LNCaP clone FGC (cell line): Measurements from ENCODE around the gene FGGY.
"Not testable (repeated sequence)": the region's sequence is repeated elsewhere in the genome, so short reads cannot be mapped to it uniquely, and the experiment has no call there.

ENCODE experiments used
- DNase-seq: peaks from one replicate; pipeline ENCODE4 v3.0.0-alpha.2; 2011; ENCODE audit warnings: low read depth
- H3K4me3 ChIP-seq: 2 replicates; pipeline ENCODE4 v1.5.1; 2011; ENCODE audit warnings: mild to moderate bottlenecking, low read depth, low read length, control low read depth
- TF ChIP-seq, protein P1 (sequence below): IDR thresholded peaks from 2 replicates; pipeline ENCODE4 v1.5.1; 2012; ENCODE audit warnings: mild to moderate bottlenecking; ENCODE audit not compliant: control insufficient read depth, insufficient read depth; ENCODE audit errors: extremely low read depth

FGGY gene

DNA sequence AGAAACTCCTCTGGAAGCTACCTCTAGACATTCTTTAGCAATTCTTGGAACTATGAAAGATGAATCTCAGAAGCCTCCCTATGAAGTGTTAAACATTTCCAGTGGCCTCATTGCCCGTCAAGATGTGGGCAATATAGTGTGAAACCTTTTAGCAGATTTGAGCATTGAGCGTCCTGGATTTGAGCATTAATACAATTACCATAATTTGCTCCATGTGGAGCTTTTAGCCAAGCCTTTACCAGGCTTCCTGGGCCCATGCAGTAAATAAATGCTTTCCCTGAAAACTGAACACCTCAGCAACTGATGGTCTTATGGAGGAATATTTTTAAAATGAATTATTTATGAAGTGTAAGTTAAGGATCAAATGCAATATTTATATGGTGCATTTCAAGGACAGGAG is 162.0 kb downstream of the FGGY start:
- TF ChIP-seq, protein P1, sequence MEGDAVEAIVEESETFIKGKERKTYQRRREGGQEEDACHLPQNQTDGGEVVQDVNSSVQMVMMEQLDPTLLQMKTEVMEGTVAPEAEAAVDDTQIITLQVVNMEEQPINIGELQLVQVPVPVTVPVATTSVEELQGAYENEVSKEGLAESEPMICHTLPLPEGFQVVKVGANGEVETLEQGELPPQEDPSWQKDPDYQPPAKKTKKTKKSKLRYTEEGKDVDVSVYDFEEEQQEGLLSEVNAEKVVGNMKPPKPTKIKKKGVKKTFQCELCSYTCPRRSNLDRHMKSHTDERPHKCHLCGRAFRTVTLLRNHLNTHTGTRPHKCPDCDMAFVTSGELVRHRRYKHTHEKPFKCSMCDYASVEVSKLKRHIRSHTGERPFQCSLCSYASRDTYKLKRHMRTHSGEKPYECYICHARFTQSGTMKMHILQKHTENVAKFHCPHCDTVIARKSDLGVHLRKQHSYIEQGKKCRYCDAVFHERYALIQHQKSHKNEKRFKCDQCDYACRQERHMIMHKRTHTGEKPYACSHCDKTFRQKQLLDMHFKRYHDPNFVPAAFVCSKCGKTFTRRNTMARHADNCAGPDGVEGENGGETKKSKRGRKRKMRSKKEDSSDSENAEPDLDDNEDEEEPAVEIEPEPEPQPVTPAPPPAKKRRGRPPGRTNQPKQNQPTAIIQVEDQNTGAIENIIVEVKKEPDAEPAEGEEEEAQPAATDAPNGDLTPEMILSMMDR, result no peak
- H3K4me3 ChIP-seq, result no peak overlapping the region
- no peak for DNase-seq

DNA sequence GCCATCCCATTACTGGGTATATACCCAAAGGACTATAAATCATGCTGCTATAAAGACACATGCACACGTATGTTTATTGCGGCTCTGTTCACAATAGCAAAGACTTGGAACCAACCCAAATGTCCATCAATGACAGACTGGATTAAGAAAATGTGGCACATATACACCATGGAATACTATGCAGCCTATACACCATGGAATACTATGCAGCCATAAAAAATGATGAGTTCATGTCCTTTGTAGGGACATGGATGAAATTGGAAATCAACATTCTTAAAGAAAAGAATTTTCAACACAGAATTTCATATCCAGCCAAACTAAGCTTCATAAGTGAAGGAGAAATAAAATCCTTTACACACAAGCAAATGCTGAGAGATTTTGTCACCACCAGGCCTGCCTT is 166.0 kb downstream of the FGGY start:
- DNase-seq, H3K4me3 ChIP-seq: not testable (repeated sequence)

DNA sequence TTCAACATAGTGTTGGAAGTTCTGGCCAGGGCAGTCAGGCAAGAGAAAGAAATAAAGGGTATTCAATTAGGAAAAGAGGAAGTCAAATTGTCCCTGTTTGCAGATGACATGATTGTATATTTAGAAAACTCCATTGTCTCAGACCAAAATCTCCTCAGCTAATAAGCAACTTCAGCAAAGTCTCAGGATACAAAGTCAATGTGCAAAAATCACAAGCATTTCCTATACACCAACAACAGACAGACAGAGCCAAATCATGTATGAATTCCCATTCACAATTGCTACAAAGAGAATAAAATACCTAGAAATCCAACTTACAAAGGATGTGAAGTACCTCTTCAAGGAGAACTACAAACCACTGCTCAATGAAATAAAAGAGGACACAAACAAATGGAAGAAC is 168.6 kb downstream of the FGGY start:
- not testable (repeated sequence) for DNase-seq, H3K4me3 ChIP-seq

GRCh38 chr1:59468828-59469428 is 172.0 kb downstream of the FGGY start:
- TF ChIP-seq, protein P1, result no peak
- no peak overlapping the region for H3K4me3 ChIP-seq
- DNase-seq, result no peak

DNA sequence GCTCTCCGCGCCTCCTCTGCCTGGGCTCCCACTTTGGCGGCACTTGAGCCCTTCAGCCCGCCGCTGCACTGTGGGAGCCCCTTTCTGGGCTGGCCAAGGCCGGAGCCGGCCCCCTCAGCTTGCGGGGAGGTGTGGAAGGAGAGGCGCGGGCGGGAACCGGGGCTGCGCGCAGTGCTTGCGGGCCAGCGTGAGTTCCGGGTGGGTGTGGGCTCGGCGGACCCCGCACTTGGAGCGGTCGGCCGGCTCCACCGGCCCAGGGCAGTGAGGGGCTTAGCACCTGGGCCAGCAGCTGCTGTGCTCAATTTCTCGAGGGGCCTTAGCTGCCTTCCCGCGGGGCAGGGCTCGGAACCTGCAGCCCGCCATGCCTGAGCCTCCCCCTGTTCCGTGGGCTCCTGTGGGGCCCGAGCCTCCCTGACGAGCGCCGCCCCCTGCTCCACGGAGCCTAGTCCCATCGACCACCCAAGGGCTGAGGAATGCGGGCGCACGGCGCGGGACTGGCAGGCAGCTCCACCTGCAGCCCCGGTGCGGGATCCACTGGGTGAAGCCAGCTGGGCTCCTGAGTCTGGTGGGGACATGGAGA is 175.2 kb downstream of the FGGY start:
- DNase-seq, H3K4me3 ChIP-seq: not testable (repeated sequence)

GRCh38 chr1:59473831-59474230 is 176.9 kb downstream of the FGGY start:
- TF ChIP-seq, protein P1, result no peak
- DNase-seq, result no peak
- H3K4me3 ChIP-seq, result no peak overlapping the region

DNA sequence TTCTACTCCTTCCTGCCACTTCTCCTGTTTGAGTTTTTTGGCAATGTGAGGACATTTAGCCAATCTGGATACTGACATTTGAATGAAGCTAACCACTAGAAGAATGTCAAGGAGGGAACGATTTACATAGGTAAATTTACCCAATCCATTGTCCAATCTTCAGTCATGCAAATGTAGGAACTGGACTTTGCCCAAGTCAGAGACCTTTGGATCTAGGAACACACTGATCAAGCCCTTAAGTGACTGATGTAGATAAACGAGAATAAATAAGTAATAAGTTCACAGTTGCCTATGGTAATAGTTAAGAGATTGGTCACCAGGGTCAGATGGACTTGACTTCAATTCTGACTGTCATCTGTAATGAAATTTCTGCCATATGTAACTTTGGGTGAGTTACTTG is 177.6 kb downstream of the FGGY start:
- no peak overlapping the region for H3K4me3 ChIP-seq
- TF ChIP-seq, protein P1, result no peak
- no peak for DNase-seq

DNA sequence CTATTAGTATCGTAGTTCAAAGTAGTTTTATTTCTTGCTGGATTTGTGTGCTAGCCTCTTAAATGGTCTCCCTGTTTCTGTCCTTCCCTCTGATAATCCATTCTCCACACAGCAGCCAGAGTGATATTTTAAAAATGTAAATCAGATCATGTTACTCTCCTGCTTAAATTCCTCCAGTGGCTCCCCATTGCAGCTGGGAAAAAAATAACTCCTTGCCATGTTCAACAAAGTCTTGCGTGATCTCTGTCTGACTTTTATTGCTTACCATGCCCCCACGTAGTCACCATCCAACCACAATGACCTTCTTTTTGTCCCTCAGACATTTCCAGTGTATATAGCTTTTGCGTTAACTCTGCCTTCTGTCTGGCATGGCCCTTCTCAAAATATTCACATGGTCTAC is 178.8 kb downstream of the FGGY start:
- no peak overlapping the region for H3K4me3 ChIP-seq
- no peak for DNase-seq
- TF ChIP-seq, protein P1, result no peak
